ENCODE data around the gene ZNF275.
"Not testable (repeated sequence)": the region's sequence is repeated elsewhere in the genome, so short reads cannot be mapped to it uniquely, and the experiment has no call there.

The ZNF275 gene

DNA sequence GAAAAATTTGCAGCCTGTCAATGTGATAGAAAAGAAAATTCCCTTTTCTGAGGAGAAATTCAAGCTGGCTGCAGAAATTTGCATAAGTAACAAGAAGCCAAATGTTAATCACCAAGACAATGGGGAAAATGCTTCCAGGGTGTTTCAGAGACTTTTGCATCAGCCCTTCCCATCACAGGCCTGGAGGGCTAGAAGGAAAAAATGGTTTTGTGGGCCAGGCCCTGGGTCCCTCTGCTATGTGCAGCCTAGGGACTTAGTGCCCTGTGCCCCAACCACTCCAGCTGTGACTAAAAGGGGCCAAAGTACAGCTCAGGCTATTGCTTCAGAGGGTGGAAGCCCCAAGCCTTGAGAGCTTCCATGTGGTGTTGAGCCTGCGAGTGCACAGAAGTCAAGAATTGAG lies 23.9 kb downstream of the ZNF275 start:
- DNase-seq (ENCODE audit: low read depth in 2 of 2), result no peak

DNA sequence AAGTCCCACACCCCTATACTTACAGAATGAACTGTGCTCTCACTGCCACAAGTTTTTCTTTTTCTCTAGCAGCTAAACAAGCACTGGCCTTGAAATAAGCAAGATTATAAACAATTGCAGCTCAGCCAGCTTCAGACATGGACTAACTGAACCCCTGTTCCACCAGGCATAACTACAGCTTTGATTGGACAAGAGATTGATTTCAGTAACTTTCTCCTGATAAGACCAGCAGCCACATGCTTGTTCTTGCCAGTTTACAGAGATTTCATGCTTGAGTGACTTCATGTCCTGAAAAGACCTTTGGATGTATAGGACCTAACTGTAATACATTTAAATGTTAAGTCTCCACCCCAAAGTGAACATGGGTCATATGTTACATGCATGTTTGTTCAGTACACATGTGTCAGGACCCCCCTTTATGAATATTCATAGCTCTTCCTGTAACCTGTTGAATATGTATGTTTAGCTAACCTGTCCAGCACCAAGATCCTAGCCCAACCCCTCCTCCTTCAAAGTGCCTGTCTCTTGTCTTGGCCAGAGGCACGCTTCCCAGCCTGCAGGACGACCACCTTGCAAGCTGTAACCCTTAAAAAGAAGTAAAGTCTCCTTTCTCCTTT lies 27.9 kb downstream of the ZNF275 start:
- DNase-seq (ENCODE audit: low read depth in 2 of 2), result no peak

DNA sequence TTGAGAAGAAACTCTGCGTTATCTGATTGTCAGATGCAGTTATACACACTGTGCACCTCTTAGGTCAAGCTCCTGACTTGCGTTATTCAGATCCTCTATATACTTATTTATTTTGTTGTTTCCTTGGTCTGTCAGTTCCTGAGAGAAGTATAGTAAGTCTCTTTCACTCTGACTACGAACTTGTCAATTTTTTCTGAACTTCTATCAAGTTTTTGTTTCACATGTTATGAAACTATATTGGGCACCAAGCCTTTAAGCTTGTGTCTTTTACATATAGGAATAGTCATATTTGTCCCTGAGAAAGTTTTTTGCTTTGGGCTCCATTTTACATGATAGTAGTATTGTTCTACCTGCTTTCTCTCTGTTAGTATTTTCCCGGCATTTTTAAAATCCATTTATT lies 31.7 kb downstream of the ZNF275 start:
- no peak for DNase-seq (ENCODE audit: low read depth in 2 of 2)

DNA sequence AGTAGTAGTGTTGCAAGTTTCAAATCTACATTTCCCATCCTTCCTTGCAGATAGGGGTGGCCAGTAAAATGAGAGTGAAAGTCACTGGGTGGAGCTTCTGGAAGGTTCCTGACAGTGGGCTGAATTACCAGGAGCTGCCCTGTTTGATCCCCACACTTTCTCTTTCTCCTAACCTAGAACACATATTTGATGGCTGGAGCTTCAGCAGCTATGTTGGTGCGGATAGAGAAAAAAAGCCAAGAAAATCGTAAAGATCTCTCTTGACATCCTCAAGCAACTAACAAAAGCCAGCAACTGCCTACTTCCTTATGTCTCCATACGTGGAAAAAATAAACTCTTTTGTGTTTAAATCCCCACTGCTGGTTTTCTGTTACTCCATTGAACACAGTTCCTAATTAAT lies 32.2 kb downstream of the ZNF275 start:
- DNase-seq (ENCODE audit: low read depth in 2 of 2), result no peak

DNA sequence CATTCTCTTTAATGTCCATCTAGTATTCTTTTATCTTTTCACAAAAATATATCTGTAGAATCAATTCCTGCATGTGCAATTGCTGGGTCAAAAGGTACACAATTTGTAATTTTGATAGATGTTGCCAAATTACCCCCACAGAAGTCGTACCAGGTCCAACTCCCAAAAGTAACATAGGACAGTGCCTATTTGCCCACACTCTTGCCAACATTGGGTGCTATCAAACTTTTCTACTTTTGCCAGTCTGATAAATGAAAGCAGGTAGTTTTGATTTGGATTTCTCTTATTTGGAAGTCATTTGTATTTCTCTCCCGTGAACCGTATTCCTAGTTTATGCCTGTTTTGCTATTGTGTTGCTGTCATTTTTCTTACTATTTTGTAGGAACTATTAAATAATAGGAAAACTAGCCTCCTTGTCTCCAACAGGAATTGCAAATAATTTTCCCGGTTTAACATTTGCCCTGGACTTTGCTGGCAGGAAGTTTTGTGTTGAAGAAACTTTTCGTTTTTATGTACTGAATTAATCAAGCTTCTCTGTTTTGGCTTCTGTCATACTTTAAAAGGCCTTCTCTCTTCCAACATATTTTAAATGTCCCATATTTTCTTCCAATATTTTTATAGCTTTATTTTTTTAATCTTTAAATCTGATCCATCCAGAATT lies 33.1 kb downstream of the ZNF275 start:
- DNase-seq (ENCODE audit: low read depth in 2 of 2), result no peak

DNA sequence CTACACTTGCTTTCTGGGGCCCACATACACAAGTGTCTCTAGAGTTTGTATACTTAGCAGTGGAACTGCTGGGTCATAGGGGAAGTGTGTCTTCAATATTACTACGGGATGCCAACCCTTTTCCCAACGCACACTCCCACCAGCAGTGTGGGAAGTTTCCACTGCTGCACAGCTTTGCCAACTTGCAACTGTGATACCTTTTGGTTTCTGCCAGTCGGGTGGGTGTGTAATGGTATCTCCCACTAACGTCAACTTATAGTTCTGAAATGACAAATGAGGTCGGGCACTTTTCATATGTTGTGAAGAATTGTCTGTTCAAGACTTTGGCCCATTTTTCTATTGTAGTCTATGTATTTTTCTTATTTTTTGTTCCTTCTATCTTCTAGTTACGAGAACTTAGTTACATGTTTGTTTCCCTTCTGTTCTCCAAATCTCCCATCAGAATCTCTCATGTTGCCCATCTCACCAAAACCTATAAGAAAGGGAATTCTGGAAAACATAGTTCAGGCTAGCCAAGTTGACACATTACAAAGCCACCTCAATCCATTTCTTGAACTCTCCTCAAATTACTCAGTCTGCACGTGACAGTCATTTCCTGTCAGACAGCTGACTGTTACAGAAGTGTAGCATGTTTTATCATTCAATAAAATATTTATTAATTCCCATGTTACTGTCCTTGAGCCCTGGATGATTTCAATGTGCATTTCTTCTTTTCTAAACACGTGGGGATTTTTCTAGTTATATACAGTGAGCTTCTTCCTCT lies 36.5 kb downstream of the ZNF275 start:
- no peak for DNase-seq (ENCODE audit: low read depth in 2 of 2)

DNA sequence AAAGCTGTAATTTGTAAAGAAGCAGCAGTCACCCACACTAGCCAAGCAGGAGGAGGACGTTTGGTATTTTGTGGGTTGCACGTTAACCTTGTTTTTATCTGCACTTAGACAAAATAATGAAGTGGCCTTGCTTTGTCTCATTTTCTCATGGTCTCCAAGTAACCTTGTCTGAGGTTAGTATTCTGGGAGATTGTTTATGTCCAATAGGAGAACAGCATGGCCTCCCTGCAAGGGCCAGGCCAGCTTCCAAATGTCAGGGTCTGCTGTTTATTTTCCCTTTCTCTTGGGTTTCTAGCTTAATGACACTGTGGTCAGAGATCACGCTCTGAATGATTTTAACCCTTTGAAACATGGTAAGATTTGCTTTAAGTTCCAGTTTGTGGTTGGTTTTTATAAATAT lies 37.3 kb downstream of the ZNF275 start:
- DNase-seq (ENCODE audit: low read depth in 2 of 2), result no peak

DNA sequence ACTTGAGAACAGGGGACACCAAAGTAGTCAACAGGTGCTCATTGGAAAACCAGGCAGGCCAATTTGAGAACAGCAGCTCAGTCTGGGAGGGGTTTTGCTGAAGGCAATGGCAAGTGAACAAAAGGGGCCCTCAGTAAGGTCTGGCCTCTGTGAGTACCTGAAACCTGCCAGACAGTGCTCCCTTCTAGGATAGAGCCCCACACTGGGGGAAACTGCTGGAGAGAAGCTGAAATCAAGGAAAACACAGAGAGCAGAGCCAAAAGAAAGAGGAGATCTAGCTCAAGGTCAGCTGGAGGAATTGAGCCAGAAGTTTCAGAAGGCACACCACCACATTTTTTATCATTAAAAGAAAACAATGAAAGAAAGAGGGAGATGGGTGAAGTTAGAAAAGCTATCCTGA lies 39.0 kb downstream of the ZNF275 start:
- DNase-seq (ENCODE audit: low read depth in 2 of 2), result no peak

DNA sequence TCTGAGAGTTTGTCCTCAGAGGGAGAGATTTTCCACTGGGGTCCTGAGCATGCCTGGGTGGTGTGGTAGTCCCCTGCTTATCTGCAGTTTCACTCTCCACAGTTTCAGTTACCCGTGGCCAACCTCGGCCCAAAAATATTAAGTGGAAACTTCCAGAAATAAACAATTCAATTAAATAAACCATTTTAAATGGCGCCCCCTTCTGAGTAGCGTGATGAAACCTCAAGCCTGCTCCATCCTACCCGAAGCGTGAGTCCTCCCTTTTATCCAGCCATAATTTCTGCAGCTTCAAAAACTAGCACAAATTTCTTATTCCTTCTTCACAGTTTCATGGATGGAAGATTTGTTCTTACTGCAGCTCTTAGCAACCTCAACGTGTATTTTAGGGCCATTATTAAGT lies 40.5 kb downstream of the ZNF275 start:
- no peak for DNase-seq (ENCODE audit: low read depth in 2 of 2)

DNA sequence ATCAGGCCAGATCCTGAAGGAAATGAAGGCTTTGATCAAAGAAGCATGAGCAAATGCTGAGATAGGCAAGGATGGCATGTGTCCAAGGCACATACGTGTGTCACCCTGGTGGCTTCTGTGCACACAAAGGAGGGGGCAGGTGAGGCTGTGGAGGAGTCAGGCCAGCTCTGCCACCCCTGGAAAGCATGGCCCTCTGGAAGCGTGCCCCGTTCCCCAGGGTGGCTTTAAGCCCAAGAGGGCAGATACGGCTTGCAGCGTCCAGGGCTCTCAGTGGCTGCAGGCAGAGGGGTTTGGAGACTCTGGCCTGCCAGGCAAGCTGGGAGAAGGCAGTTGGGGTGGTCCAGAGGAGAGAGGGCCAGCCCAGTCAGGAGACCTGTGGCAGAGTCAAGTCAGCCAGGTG lies 41.6 kb downstream of the ZNF275 start:
- no peak for DNase-seq (ENCODE audit: low read depth in 2 of 2)

DNA sequence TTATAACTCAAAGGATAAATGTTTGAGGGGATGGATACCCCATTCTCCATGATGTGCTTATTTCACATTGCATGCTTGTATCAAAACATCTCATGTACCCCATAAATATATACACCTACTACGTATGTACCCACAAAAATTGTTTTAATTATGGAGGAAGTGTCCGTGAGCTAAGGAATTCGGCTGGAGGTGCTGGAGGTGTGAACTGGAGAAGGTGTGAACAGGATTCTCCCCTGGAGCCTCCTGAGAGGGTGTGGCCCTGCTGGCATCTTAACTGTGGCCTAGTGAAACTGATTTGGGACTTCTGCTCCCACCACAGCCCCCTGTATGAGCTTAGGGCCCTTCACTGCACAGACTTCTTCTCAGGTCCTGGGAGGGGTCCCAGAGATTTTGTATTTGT lies 43.8 kb downstream of the ZNF275 start:
- DNase-seq (ENCODE audit: low read depth in 2 of 2), result no peak

DNA sequence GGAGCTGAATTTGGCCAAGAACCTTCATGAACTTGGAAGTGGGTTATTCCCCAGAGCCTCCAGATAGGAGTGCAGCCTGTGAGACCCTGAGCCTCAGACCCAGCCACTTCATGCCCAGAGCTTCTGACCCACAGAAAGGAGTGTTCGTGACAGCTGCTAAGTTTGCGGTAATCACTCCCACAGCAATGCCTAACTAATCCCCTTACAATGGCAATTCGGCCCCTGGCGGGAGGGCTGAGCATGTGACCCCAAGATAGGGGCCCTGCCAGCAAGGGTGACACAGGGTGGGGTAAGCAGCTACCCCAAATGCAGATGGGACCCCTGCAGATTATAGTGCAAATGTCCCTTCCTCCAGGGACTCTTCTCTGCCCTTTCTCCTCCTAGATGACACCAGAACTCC lies 44.7 kb downstream of the ZNF275 start:
- DNase-seq (ENCODE audit: low read depth in 2 of 2), result no peak

DNA sequence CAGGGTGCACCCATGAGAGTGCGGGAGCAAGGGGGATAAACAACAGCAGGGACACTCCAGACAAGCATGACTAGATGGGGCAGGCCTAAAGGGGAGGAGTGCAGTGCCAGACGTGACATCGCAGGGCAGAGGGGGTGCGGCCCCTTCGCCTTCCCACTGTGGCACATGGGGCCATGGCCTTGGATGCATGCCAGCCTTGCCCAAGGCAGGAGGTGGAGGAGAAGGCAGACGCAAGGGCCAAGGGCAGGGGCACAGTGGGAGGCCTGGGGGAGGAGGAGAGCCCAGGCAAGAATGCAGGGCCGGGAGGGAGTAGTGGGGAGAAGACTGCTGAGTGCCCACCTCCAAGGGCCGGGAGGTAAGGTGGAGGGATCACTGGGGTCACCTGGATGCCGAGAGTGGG lies 45.6 kb downstream of the ZNF275 start:
- no peak for DNase-seq (ENCODE audit: low read depth in 2 of 2)

DNA sequence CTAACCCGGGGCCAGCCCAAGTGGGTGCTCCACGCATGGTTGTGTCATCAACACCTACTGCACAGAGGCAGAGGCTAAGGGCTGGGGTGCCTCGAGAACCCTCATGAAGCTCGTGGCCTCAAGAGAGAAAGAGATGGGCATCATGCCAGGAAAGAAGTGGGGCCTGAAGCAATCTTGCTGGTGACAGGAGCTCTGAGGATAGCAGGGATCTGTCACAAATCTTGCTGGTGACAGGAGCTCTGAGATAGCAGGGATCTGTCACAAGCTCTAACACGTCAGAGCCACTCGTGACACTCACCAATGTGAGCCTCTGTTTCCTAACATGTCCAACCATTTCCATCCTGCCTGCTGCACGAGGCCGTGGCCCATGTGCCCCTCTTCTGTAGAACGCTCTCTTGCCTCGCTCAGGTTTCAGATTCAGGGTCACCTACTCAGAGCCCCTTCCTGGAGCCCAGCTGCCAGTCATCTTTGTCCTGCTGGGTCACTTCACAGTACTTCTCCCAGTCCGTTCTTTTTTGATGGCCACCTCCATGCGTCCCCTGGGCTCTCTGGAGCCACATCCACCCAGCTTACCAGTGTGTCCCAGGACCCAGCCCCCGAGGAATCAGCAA lies 46.1 kb downstream of the ZNF275 start:
- DNase-seq (ENCODE audit: low read depth in 2 of 2), result no peak

DNA sequence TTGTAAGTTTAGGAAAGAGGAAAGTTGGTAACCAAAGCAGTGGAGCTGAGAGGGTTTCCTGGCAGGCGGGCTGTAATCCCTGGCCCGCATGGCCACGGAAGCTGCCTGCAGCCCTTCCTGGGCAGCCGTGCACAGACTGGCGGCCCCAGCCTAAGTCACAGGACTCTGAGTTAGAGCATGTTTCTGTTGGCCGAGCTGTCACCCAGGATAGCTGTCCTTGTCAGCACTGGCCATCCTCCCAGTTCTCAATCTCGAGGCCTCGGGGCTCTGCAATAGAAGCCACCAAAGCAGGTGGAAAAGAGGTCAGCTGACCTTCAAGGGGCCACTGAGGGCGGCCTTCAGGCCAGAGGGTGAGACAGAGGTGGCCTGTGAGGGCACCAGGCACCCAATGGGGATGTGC lies 46.7 kb downstream of the ZNF275 start:
- DNase-seq (ENCODE audit: low read depth in 2 of 2), result no peak

DNA sequence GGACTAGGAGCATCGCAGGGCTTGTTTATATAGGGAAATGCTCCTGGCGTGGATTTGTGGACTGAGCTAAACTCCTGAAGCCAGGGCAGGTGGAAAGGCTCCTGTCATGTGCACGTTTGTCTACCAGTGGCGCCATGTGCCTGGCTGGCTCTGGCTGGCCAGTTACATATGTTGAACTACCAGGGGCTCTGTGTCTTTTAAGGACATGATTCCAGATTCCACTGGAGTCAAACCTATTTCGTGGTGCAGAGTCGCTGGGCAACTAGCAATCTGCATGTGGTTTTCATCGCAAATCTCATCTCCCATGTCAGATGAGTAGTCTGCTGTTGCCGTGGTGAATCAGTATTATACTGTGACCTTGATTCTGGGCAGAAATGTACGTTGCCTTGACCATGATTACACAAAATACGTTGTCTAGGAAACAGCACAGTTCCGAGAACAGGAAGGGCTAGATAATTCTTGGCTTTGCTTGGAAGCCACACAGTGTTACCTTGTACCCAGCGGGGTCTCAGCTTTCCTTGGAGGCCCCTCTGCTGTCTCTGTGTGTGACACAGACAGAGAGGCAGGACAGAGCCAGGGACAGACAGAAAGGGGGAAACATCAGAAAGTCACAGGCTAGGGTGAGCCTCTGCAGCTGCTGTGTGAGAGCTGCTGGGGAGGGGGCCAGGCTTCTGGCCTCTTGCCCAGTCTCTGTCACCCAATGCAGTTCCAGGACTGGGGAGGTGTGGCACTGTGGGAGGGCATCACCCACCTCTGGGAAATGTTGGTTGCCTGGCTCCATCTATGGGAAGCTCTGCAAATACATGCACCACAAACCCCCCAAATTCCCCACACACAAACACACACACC lies 48.0 kb downstream of the ZNF275 start:
- no peak for DNase-seq (ENCODE audit: low read depth in 2 of 2)

DNA sequence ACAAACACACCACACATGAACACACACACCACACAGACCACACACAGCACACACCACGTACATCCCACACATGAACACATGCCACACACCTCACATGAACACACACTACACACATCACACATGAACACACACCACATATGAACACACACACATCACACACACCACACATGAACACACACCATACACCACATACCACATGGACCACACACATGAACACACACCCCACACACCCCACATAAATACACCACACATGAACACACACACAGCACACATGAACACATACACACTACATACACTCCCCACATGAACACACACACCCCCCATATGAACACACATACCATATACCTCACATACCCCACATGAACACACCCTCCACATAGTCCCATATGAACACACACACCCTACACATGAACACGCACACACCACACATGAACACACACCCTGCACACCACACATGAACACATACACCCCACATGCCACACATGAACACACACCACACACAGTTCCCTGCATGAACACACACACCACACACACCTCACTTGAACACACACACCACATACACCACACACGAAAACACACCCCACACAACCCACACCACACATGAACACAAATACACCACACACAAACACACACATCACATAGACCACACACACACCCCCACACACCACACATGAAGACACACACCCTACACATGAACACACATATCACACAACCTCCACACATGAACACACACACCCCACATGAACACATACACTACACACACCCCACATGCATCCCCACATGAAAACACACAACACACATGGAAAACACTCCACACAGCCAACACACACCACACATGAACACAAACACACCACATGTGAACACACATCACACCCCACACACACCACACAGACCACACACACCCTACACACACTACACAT lies 48.9 kb downstream of the ZNF275 start:
- DNase-seq (ENCODE audit: low read depth in 2 of 2), result no peak

DNA sequence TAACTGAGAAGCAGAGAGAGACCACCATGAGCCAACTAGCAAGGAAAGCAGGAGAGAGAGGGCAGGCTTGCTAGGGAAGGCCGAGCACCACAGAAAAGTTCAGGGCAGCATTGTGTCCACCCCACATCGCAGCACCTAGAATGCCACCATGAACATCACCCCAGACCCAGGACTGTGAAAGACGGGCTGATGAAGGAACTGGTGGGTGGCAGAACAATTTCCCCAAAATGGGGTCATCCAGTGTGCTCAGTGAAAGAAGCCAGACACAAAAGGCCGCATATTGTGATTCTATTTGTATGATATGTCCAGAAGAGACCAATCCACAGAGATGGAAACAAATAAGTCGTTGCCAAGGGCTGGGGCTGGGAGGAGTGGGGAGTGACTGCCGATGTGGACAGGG lies 50.4 kb downstream of the ZNF275 start:
- DNase-seq (ENCODE audit: low read depth in 2 of 2), result no peak

DNA sequence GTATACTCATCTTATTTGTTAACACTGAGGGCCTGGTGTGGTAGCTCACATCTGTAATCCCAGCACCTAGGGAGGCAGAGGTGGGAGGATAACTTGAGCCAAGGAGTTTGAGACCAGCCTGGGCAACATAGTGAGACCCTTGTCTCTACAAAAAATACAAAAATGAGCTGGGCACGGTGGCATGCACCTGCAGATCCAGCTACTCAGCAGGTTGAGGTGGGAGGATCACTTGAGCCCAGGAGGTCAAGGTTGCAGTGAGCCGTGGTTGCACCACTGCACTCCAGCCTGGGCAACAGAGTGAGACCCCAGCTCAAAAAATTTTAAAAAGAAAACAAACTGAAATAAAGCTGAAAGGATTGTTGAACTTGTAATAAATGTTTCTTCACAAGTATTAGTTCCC lies 51.0 kb downstream of the ZNF275 start:
- not testable (repeated sequence) for DNase-seq (ENCODE audit: low read depth in 2 of 2)

DNA sequence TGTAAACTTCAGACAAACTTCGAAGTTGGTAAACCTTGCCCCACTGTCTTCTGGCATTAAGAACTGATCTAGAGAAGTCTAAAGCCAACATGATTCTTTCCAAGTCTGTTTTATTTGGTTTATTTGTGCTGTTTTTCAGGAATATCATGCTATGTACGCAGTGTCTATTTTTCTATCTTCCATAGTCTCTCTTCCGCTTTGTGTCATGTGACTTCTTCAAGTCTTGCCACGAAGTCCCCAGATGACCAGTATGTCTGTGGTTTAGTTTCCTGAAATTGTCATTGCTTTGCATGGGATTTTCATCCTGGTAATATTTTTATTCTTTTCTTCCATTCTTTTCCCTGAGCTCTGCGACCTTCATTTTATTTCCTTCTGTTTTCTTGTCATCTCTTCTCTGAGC lies 52.1 kb downstream of the ZNF275 start:
- DNase-seq (ENCODE audit: low read depth in 2 of 2), result no peak

DNA sequence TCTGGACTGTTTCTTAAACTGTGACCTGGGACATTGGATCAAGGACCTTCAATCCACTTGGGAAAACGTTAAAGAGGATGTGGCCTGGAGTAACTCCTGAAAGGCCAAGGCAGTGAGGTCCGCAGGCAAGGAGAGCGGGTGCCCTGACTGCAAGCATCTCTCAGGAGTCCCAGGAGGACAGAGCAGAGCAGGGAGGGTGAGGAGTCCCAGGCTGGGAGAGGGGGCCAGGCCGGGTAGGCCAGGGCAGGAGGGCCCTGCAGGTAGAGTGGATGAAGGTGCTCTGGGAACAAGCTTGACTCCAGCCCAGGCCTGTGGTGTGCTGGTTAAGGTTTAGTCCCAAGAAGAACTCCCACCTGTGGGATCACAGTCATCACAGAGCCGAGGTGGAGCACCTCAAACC lies 53.4 kb downstream of the ZNF275 start:
- DNase-seq (ENCODE audit: low read depth in 2 of 2), result no peak

Data from stimulated activated CD8-positive, alpha-beta memory T cell treated with anti-CD3 and anti-CD28 coated beads, Interleukin-2, amount 100 ng/mL, for 48 hours (primary cell).